22Rv1 (cell line): Measurements from ENCODE around the gene GK2.

Experiments
- CTCF ChIP-seq: fragments of 450-650 bp; IDR thresholded peaks from 2 replicates; pipeline ENCODE4 v1.5.1; 2017; ENCODE audit warnings: mild to moderate bottlenecking
- ZFX ChIP-seq: fragments of 450-650 bp; IDR thresholded peaks from 2 replicates; pipeline ENCODE4 v1.6.1; 2017; ENCODE audit warnings: antibody characterized with exemption, borderline replicate concordance

GRCh38 chr4:79442422-79442821 is 34.4 kb upstream of the GK2 start:
- TF ChIP-seq CTCF = no peak
- TF ChIP-seq ZFX = no peak
